ENCODE results near the gene DPP7. TPM values are rescaled to one million over a fixed set of nuclear protein-coding genes. Genes with fewer than 3 reads are reported as not detected.

The DPP7 gene
- total RNA-seq, 1 donor from 2014 or later: 137 TPM

GRCh38 chr9:137148661-137149060 lies 34.1 kb upstream of the DPP7 start:
- H3K4me3 ChIP-seq (ENCODE audit: low read depth, low read length): no peak overlapping the region
- no peak for DNase-seq (ENCODE audit: low read depth)
- no peak for TF ChIP-seq CTCF (IDR thresholded peaks at IDR 0.05; ENCODE audit: insufficient read depth, low read length, poor library complexity, severe bottlenecking)
- H3K27me3 ChIP-seq (ENCODE audit: control insufficient read depth, insufficient read depth, low read length): peaks cover 34% of the 10 kb centered on the region
- no peaks in the 10 kb centered on the region for H3K36me3 ChIP-seq (ENCODE audit: control insufficient read depth, insufficient read depth, low read length)

GRCh38 chr9:137148242-137148641 lies 33.7 kb upstream of the DPP7 start:
- Histone ChIP-seq H3K27me3 (ENCODE audit: control insufficient read depth, insufficient read depth, low read length) (peaks cover 38% of the 10 kb centered on the region), H3K4me3 (ENCODE audit: low read depth, low read length) (no peak overlapping the region), H3K36me3 (ENCODE audit: control insufficient read depth, insufficient read depth, low read length) (no peaks in the 10 kb centered on the region)
- no peak for TF ChIP-seq CTCF (IDR thresholded peaks at IDR 0.05; ENCODE audit: insufficient read depth, low read length, poor library complexity, severe bottlenecking)
- DNase-seq (ENCODE audit: low read depth): no peak

DNA sequence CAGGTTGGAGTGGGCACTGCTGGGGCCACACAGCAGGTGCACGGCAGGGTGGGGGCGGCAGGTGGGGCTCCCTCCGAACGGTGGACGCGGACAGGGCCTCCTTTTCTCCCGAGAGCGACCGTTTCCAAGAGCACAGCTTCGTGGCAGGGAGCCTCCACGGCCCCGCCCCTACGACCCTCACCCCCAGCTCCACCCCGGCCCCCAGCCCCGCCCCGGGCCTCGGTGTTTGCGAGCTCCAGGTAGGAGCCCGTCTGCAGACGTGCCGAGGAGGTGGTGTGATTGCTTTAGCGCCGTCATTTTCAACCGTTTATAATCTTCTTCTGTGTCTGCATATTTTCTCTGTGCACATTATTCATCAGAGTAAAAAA lies 33.2 kb upstream of the DPP7 start:
- DNase-seq (ENCODE audit: low read depth): no peak
- TF ChIP-seq CTCF (IDR thresholded peaks at IDR 0.05; ENCODE audit: insufficient read depth, low read length, poor library complexity, severe bottlenecking): no peak
- H3K4me3 ChIP-seq (ENCODE audit: low read depth, low read length): no peak overlapping the region
- peaks cover 43% of the 10 kb centered on the region for H3K27me3 ChIP-seq (ENCODE audit: control insufficient read depth, insufficient read depth, low read length)
- no peaks in the 10 kb centered on the region for H3K36me3 ChIP-seq (ENCODE audit: control insufficient read depth, insufficient read depth, low read length)

DNA sequence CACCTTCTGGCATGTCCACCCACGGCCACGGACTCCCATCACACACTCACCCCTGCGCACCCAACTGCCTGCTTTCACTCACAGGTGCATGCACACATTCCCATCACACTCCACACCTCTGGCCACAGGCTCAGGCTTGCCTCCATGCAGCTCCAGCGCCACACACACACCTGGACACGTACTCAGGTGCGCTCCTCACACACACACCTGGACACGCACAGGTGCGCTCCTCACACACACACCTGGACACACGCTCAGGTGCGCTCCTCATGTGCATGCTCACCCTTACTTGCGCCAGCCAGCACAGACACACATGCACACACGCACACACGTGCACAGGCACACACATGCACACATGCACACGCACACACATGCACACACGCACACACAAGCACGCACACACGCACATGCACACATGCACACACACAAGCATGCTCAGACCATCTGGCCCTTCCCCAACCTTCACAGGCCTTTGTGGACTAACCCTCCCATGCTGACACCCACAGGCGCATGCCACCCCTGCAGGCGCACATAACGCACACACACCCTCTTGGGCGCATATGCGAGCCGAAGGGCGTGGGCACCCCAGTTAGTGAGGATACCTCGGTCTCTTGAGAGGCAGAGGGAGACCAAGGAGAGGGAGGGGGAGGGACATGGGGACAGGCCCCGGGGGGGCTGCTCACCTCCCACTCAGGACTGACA lies 32.7 kb upstream of the DPP7 start:
- no peak overlapping the region for H3K4me3 ChIP-seq (ENCODE audit: low read depth, low read length)
- H3K27me3 ChIP-seq (ENCODE audit: control insufficient read depth, insufficient read depth, low read length): peaks cover 47% of the 10 kb centered on the region
- no peaks in the 10 kb centered on the region for H3K36me3 ChIP-seq (ENCODE audit: control insufficient read depth, insufficient read depth, low read length)
- DNase-seq (ENCODE audit: low read depth): no peak
- TF ChIP-seq CTCF (IDR thresholded peaks at IDR 0.05; ENCODE audit: insufficient read depth, low read length, poor library complexity, severe bottlenecking): no peak

DNA sequence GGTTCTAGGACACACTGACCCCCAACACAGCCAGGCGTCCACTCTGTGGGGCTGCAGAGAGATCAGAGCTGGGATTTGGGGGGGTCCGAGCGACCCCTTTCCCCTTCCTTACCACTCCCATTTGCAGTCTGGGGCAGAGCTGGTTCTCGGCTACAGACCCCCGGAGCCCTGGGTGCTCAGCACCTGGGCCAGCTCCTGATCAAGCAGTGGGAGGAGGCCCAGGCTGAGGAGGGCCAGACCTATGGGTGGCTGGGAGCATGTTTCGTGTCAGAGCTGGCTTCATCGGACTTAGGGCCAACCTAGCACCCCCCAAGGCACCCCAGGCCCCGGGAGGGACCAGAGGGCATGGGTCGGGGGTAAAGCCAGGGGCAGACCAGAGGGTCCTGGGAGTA lies 32.0 kb upstream of the DPP7 start:
- TF ChIP-seq CTCF (IDR thresholded peaks at IDR 0.05; ENCODE audit: insufficient read depth, low read length, poor library complexity, severe bottlenecking): no peak
- no peaks in the 10 kb centered on the region for H3K36me3 ChIP-seq (ENCODE audit: control insufficient read depth, insufficient read depth, low read length)
- no peak for DNase-seq (ENCODE audit: low read depth)
- H3K4me3 ChIP-seq (ENCODE audit: low read depth, low read length): no peak overlapping the region
- peaks cover 54% of the 10 kb centered on the region for H3K27me3 ChIP-seq (ENCODE audit: control insufficient read depth, insufficient read depth, low read length)

Measured in kidney epithelial cell (primary cell).